NCI-H187 treated with DMSO at 0.1 percent for 48 hours (cell line): ENCODE measurements around the gene C10orf120.

Experiments used
- DNase-seq: peaks from one replicate; lab custom pipeline; 2025; lab: John Stamatoyannopoulos, UW

The C10orf120 gene

DNA sequence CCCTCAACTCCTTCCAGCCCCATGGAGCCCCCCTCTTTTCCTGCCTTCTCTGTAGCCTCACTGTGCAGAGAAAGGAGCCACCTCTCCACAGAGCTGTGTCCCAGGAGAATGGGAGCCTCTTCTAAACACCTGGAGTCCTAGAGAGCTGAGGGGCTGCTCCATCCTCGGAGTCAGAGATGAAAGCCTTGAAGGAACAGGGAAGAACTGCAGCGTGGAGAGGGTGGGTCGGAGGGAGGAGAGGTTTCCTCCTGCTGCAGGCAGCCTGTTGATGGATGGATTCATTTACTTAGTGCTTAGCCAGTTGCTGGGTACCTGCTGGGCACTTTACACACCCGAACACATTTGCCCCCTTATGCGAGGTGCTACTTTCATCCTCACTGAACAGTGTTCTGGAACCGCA, 39.0 kb downstream of the C10orf120 start:
- DNase-seq = no peak

DNA sequence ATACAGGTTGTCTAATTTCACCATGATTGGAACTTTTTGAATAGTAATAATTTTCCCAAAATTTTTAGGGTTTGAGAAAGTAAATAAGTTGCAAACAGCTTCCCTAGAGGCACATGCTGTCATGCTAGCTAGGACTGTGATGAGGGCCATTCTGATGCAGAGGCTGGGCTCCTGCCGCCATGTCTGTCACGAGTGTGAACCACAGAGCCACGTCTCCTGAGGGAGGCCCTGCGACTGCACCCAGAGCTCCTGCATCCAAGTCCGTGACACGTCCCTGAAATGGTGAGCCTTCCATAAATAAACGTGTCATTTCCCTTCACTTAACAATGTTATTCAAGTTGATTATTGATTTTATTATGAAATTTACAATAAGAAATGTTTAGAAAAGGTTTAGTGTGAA, 40.0 kb downstream of the C10orf120 start:
- no peak for DNase-seq

DNA sequence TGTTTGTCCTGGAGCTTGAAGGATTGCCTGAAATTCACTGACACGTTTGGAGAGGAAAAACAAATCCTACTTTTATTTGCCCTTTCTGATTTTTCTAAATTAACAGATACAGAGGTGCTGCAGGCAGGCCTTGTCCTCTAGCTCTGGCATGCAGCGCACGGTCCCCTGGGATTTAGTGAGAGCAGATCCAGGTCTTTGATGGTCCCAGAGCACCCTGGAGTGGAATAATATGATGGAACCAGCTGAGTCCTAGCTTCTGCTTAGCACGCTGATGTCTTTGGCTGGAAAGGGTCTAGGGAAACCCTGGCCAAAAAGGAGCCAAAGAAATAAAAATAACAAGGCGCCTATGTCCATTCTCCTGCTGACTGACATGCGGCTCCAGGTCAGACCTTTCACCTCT, 40.5 kb downstream of the C10orf120 start:
- DNase-seq = no peak

GRCh38 chr10:122658356-122659049, 41.1 kb downstream of the C10orf120 start:
- DNase-seq = no peak

- DNase-seq = no peak
Observed at GRCh38 chr10:122657729-122658128, 41.9 kb downstream of the C10orf120 start.

GRCh38 chr10:122657255-122657654, 42.4 kb downstream of the C10orf120 start:
- DNase-seq = no peak

- DNase-seq = no peak
Observed at GRCh38 chr10:122656741-122657140, 42.9 kb downstream of the C10orf120 start.

DNA sequence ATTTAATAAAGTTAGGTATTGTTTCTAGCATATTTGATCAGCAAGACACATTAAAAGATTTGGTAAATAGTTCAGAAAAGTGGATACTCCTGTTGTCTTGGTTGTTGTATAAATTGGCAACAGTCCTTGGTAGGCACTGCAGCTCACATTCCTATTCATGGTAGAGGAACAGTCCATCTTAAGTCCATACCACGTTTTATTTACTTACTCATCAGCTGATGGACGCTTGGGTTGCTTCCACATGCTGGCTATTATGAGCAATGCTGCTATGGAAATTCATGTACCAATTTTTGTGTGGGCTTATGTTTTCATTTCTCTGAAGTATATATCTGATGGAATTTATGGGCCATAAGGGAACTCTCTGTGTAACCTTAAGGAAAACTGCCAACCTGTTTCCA, 43.3 kb downstream of the C10orf120 start:
- DNase-seq = no peak

- no peak for DNase-seq
Observed at GRCh38 chr10:122655524-122656307, 43.9 kb downstream of the C10orf120 start.

DNA sequence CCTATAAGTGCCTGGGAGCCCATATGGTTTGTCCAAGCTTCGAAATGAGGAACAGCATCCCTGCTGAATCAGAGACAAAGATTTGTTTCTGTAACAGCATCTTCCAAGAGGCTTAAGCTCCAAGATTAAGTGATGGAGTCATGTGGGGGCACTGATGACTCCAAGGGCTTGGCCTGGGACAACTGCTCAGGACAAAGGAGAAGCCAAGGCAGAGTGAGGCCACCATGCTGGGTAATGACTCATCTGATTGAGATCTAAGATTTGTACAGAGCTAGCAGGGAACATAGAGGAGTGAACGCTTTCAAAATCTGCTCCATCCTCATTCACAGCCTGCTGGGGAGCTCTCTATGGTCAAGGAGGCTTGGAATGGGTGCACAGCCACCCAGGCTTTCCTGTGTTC, 49.3 kb downstream of the C10orf120 start:
- no peak for DNase-seq

DNA sequence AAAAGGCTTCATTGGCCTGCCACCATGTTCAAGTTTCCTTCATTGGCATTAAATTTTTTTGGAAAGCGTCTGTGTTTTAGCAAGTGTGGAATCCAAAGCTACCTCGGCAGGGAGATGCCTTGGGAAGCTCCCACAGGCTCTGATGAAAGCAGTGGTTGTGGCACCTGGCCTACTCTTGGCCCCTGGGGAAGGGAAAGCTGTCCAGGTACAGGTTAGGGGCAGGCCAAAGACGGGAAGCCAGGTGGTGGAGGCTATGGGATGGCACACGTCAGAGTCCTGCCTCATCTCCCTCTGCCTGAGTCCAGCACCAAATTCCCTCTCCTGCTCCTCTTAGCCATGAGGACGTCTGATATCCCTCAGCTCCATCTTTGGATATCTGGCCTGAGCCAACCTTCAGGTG, 49.7 kb downstream of the C10orf120 start:
- no peak for DNase-seq

DNA sequence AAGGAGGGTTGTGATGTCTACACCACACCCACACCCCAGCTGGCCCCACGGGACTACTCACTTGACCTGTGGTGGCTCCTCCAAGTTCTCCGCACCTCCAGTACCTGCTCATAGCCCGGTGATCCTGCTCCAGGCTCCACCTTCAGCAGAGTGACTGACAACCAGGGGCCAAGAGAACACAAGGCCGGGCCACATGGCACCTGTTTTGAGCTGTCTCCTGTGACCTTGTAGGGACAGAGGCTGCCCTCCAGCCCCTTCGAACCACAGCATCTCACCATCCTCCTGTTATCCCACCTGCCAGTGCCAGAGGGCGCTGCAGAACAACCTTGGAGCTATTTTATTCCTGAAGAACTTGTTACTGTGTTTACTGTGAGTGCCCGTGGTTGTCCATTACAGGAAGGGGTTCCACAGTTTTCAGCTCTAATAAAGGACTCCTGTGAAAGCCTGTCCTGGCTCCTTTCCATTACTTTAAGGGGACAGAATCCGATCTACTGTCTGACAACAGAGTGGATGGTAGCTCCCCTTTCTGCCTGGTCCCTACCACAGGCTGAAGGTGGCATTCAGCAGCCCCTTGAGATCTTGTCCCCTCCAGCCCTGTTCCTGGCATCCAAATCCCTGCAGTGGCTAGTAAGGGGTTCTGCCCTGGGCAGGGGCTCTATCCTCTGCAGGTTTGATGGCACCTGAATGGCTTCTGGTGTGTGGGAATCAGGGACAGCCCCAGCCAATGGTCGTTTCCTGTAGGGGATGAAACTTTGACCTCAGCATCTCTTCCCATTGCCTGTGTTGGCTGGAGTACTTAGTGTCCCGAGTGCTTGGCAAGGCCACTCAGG, 50.8 kb downstream of the C10orf120 start:
- DNase-seq = peak; percentile 2
